HG03571 (cell line): ENCODE data around the gene TBL1Y.
"Not testable (repeated sequence)": the region's sequence is repeated elsewhere in the genome, so short reads cannot be mapped to it uniquely, and the experiment has no call there.

ENCODE experiments used
- ATAC-seq: cut with Tn5 transposase; IDR thresholded peaks from one replicate; pipeline ENCODE4 v1.9.1; 2021; ENCODE audit not compliant: unreplicated experiment

Gene TBL1Y

GRCh38 chrY:6972271-6972887 lies 61.9 kb downstream of the TBL1Y start:
- no peak for ATAC-seq

GRCh38 chrY:6974971-6975370 lies 64.5 kb downstream of the TBL1Y start:
- no peak for ATAC-seq

GRCh38 chrY:6977783-6978182 lies 67.3 kb downstream of the TBL1Y start:
- no peak for ATAC-seq

GRCh38 chrY:6983221-6983620 lies 72.7 kb downstream of the TBL1Y start:
- ATAC-seq: no peak

- ATAC-seq: no peak
These were observed 77.3 kb downstream of the TBL1Y start for GRCh38 chrY:6987811-6988210.

GRCh38 chrY:6989886-6990620 lies 79.6 kb downstream of the TBL1Y start:
- no peak for ATAC-seq

GRCh38 chrY:6992041-6992440 lies 81.5 kb downstream of the TBL1Y start:
- ATAC-seq: no peak

- no peak for ATAC-seq
These were observed 85.5 kb downstream of the TBL1Y start for GRCh38 chrY:6995987-6996386.

GRCh38 chrY:6997503-6998066 lies 87.1 kb downstream of the TBL1Y start:
- no peak for ATAC-seq

- ATAC-seq: no peak
These were observed 89.4 kb downstream of the TBL1Y start for GRCh38 chrY:6999905-7000304.

- ATAC-seq: no peak
These were observed 92.1 kb downstream of the TBL1Y start for GRCh38 chrY:7002581-7002980.

GRCh38 chrY:7007911-7008310 lies 97.4 kb downstream of the TBL1Y start:
- ATAC-seq: no peak

- ATAC-seq: no peak
These were observed 98.3 kb downstream of the TBL1Y start for GRCh38 chrY:7008578-7009355.

- ATAC-seq: no peak
These were observed 102.6 kb downstream of the TBL1Y start for GRCh38 chrY:7013051-7013450.

GRCh38 chrY:7016521-7016920 lies 106.0 kb downstream of the TBL1Y start:
- no peak for ATAC-seq

- no peak for ATAC-seq
These were observed 107.0 kb downstream of the TBL1Y start for GRCh38 chrY:7017244-7018080.

GRCh38 chrY:7039037-7039436 lies 128.5 kb downstream of the TBL1Y start:
- no peak for ATAC-seq

- ATAC-seq: no peak
These were observed 130.2 kb downstream of the TBL1Y start for GRCh38 chrY:7040662-7041061.

GRCh38 chrY:7041983-7042382 lies 131.5 kb downstream of the TBL1Y start:
- no peak for ATAC-seq

- not testable (repeated sequence) for ATAC-seq
These were observed 142.0 kb downstream of the TBL1Y start for GRCh38 chrY:7052461-7052860.

GRCh38 chrY:7056886-7057285 lies 146.4 kb downstream of the TBL1Y start:
- ATAC-seq: no peak
